Esophagus squamous epithelium (tissue), 5 donors: ENCODE measurements around the gene TNPO1. TPM values are rescaled to one million over a fixed set of nuclear protein-coding genes. Genes with fewer than 3 reads are reported as not detected.

Source experiments
- DNase-seq: peaks from one replicate; lab custom pipeline; 2025; lab: John Stamatoyannopoulos, UW
- H3K27ac ChIP-seq, 4 donors: fragments of 200-600 bp; sonication (generic); one replicate each; pipeline ENCODE4 v1.5.1; 2016 to 2019; ENCODE audit warnings: mild to moderate bottlenecking in 1 of 4
- H3K27me3 ChIP-seq, 4 donors: fragments of 200-600 bp; sonication (generic); 1 replicate in 3 of 4; 2 replicates in 1 of 4; pipeline versions ENCODE4 v1.5.1 to v1.6.0; 2017 to 2021; ENCODE audit warnings: antibody characterized with exemption in 1 of 4
- H3K36me3 ChIP-seq, 3 donors: fragments of 200-600 bp; sonication (generic); one replicate each; pipeline ENCODE4 v1.5.1; 2016 to 2019
- H3K4me1 ChIP-seq, 3 donors: fragments of 200-600 bp; sonication (generic); one replicate each; pipeline ENCODE4 v1.5.1; 2017 to 2019
- H3K4me3 ChIP-seq, 4 donors: fragments of 200-600 bp; sonication (generic); 1 replicate in 3 of 4; 2 replicates in 1 of 4; pipeline ENCODE4 v1.5.1; 2016 to 2019; ENCODE audit warnings: mild to moderate bottlenecking in 2 of 4, moderate library complexity in 1 of 4
- H3K9me3 ChIP-seq, 3 donors: fragments of 200-600 bp; sonication (generic); one replicate each; pipeline ENCODE4 v1.5.1; 2016 to 2019
- CTCF ChIP-seq, 6 experiments: fragments of 450-650 bp in 4 of 6; fragments of 200-600 bp in 2 of 6; sonication (generic) in 2 of 6; IDR thresholded peaks; one replicate each; pipeline ENCODE4 v1.5.1; 2016 to 2019; ENCODE audit warnings: antibody characterized with exemption in 6 of 6, mild to moderate bottlenecking in 4 of 6, moderate library complexity in 4 of 6
- POLR2A ChIP-seq, 4 donors: fragments of 450-650 bp; IDR thresholded peaks; one replicate each; pipeline ENCODE4 v1.6.1; 2017; ENCODE audit warnings: antibody characterized with exemption in 4 of 4, mild to moderate bottlenecking in 4 of 4, moderate library complexity in 3 of 4
- WGBS, 2 donors: methylation state at CpG; one replicate each; pipeline ENCODE4 v1.1.5; 2018; 5-methylcytosine and 5-hydroxymethylcytosine counted together
- intact Hi-C: fragments of 100-400 bp; cut with DNase I; formaldehyde crosslinking; loops from one replicate; pipeline ENCODE4 v1.15.0; 2022
- total RNA-seq, 4 donors: library from RNA; depleted of rRNA; stranded (reverse); fragments of >200 nt; gene quantifications; one replicate each; pipeline ENCODE4 v1.1.0, GENCODE V29; 2016
- donor health status: DM: yes; HTN: yes; CAD: no.

The TNPO1 gene
- total RNA-seq, 4 donors from 2014 or later: 49.1 to 90.6 (median 78.0) TPM

DNA sequence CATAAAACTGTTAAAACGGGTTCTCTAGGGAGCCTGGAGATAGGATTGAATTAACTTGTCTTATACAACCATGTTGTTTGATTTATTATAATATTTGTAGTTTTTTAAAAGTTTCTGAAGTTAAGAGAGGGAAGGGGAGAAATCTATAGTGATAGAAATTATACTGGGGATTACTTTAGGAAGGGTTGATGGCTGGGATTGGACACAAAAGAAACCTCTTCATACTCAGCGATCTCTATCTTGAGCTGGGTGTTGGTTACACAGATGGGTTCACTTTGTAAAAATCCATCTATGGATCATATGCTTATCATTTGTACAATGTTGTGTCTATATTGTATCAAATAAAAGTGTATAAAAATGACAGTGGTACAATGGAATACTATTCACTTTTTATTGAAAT is 30.0 kb downstream of the TNPO1 start:
- Histone ChIP-seq H3K4me1 (peaks cover 15 to 78% (median 41%) of the 10 kb centered on the region in 3 donors), H3K9me3 (no peaks in the 10 kb centered on the region), H3K4me3 (no peak overlapping the region), H3K27ac (no peak overlapping the region), H3K36me3 (no peaks in the 10 kb centered on the region), H3K27me3 (no peaks in the 10 kb centered on the region)
- TF ChIP-seq CTCF (IDR thresholded peaks at IDR 0.05): no peak
- no peak for TF ChIP-seq POLR2A (IDR thresholded peaks at IDR 0.05)
- intact Hi-C loops: no loop called here
- DNase-seq: no peak
- 89 to 98% methylated on average over 2 of the region's 2 CpGs for WGBS, 2 donors

GRCh38 chr5:72847439-72847838 is 31.0 kb downstream of the TNPO1 start:
- H3K9me3 ChIP-seq: no peaks in the 10 kb centered on the region
- peak overlapping the region; percentile 83 to 92 (median 89) for H3K4me3 ChIP-seq
- WGBS, 2 donors: 6% methylated on average over 3 of the region's 3 CpGs
- intact Hi-C loops: no loop called here
- no peaks in the 10 kb centered on the region for H3K27me3 ChIP-seq
- peak overlapping the region; percentile 90 to 96 (median 92) for H3K27ac ChIP-seq
- peaks cover 15 to 78% (median 40%) of the 10 kb centered on the region in 3 donors for H3K4me1 ChIP-seq
- TF ChIP-seq POLR2A (IDR thresholded peaks at IDR 0.05) (no peak), CTCF (IDR thresholded peaks at IDR 0.05) (no peak)
- no peaks in the 10 kb centered on the region for H3K36me3 ChIP-seq
- no peak for DNase-seq

- 0 to 1% methylated on average over 7 to 12 of the region's 32 CpGs for WGBS, 2 donors
- DNase-seq: peak; percentile 29
- TF ChIP-seq POLR2A (IDR thresholded peaks at IDR 0.05) (peak in 3 of 4 donors; percentile 39 to 94 (median 91)), CTCF (IDR thresholded peaks at IDR 0.05) (peak in 3 of 6 experiments; percentile 14 to 41 (median 26))
- Histone ChIP-seq H3K27ac (peak overlapping the region; percentile 90 to 96 (median 92)), H3K9me3 (no peaks in the 10 kb centered on the region), H3K36me3 (peaks cover 0 to 4% (median 0%) of the 10 kb centered on the region in 3 donors), H3K4me1 (peaks cover 12 to 78% (median 34%) of the 10 kb centered on the region in 3 donors), H3K4me3 (peak overlapping the region; percentile 83 to 92 (median 89)), H3K27me3 (no peaks in the 10 kb centered on the region)
- intact Hi-C loops: no loop called here
Observed at GRCh38 chr5:72847989-72848473, 31.6 kb downstream of the TNPO1 start.

- TF ChIP-seq CTCF (IDR thresholded peaks at IDR 0.05) (no peak), POLR2A (IDR thresholded peaks at IDR 0.05) (no peak)
- Histone ChIP-seq H3K4me1 (peaks cover 7 to 78% (median 32%) of the 10 kb centered on the region in 3 donors), H3K36me3 (peaks cover 0 to 11% (median 0%) of the 10 kb centered on the region in 3 donors), H3K27ac (peak overlapping the region; percentile 90 to 96 (median 92)), H3K9me3 (no peaks in the 10 kb centered on the region), H3K4me3 (peak overlapping the region; percentile 83 to 92 (median 89)), H3K27me3 (no peaks in the 10 kb centered on the region)
- no peak for DNase-seq
- intact Hi-C loops: no loop called here
- 0% methylated on average over 5 to 20 of the region's 81 CpGs for WGBS, 2 donors
Observed at GRCh38 chr5:72848474-72849428, 32.3 kb downstream of the TNPO1 start.

GRCh38 chr5:72849546-72849945 is 33.1 kb downstream of the TNPO1 start:
- 10 to 18% methylated on average over 4 of the region's 4 CpGs for WGBS, 2 donors
- intact Hi-C loops: no loop called here
- Histone ChIP-seq H3K9me3 (no peaks in the 10 kb centered on the region), H3K27me3 (no peaks in the 10 kb centered on the region), H3K27ac (peak overlapping the region in 2 of 4 donors; percentile 77 to 96), H3K36me3 (peaks cover 0 to 13% (median 0%) of the 10 kb centered on the region in 3 donors), H3K4me3 (peak overlapping the region; percentile 83 to 92 (median 89)), H3K4me1 (peaks cover 7 to 81% (median 32%) of the 10 kb centered on the region in 3 donors)
- no peak for TF ChIP-seq POLR2A (IDR thresholded peaks at IDR 0.05)
- no peak for TF ChIP-seq CTCF (IDR thresholded peaks at IDR 0.05)
- DNase-seq: no peak
